Fibroblast of peridontal ligament (primary cell): ENCODE data around the gene CFAP92.
"Not testable (repeated sequence)": the region's sequence is repeated elsewhere in the genome, so short reads cannot be mapped to it uniquely, and the experiment has no call there.

Experiments
- DNase-seq: peaks from one replicate; pipeline ENCODE4 v3.0.0-alpha.2; 2010; ENCODE audit errors: extremely low read depth

The CFAP92 gene

DNA sequence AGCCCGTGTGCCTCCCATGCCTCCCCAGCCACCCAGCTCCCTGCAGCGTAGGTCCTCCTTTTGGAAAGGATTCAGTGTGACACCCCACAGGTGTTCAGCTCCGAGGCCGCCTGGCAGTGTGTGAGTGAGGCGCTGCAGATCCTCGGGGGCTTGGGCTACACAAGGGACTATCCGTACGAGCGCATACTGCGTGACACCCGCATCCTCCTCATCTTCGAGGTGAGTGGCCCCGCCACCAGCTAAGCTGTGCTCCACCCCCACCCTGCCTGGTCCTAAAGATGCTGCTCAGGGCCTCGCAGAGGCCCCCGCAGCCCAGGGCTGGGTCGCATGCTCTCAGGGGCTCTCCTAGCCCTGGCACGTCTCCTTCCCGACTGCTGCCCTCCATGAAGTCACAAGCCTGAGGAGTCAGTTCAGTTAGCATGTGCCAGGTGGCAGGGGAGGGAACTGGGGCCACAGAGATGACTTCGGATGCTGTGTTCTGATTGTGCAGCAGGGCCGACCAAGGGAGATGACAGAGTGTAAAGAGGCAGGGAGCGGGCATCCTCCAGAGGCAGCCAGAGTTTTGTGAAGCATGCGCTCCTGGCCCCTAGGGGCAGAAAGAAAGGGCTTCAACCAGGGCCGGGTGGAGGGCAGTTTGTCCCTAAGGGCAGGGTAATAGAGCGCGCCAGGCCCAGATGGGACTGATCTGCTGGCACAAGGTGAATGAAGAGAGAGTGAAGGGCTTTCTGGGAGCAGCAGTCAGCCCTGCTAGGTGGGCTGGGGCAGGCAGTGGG is 87.7 kb downstream of the CFAP92 start:
- DNase-seq: no peak

GRCh38 chr3:128903501-128903900 is 90.4 kb downstream of the CFAP92 start:
- DNase-seq: no peak

- DNase-seq: no peak
Observed at GRCh38 chr3:128902426-128902825, 91.5 kb downstream of the CFAP92 start.

DNA sequence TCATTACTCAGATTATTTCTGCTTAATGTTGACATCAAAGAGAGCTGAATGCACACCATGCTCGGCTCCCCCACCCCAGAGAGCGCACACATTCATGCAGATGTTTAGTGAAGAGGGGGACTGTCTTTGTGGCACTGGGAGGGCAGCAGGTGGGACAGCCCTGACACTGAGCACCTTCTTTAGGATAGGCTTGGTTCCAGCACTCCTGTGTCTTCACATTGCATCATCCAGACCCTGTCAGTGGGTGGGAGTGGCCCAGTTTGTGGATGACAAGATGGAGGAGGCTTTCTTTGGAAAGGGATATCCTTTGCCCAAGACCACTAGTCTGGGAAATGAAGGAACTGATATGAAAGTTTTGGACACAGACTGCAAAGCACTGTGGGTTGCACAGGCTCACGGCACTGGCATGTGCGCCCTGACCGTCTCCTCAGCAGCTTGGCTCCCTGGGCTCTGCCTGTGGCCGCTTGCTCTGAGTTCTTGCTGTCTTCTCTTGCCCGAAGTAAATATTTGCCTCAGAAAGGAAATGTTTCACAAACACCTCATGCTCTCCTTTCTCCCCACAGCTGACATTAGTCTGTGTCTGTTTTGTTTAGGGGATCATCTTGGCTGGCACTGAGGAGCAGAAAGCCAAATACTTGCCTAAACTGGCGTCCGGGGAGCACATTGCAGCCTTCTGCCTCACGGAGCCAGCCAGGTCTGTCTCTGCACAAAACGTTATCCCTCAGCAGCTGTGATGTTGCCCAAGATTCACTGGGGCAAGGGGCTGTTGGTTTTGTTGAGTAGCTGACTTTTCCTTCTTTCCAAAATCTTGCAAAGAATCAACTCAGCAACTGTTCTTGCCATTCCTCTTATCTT is 97.8 kb downstream of the CFAP92 start:
- no peak for DNase-seq

DNA sequence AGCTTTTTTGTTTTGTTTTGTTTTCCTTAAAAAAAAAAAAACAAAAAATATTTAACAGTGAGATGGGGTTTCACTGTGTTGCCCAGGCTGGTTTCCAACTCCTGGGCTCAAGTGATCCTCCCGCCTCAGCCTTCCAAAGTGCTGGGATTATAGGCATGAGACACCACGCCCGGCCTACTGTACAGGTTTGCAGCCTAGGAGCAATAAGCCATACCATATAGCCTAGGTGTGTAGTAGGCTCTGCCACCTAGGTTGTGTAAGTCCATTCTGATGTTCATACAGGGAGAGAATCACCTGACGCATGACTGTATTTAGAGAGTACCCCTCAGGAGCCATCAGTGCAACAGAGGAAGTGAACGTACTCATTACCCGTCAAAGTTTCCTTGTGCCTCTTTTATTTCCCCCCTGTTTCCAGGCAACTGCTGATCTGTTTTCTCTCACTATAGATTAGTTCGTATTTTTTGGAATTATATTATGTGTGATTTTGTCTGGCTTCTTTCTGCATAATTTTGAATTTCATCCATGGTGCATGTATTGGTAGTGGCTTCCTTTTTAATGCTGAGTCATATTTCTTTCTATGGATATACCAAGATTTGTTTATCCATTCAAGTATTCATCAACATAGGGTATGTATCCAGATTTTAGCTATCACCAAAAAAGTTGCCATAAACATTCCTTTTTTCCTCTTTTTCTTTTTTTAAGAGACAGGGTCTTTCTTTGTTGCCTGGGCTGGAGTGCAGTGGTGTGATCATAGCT is 104.6 kb downstream of the CFAP92 start:
- DNase-seq: no peak

DNA sequence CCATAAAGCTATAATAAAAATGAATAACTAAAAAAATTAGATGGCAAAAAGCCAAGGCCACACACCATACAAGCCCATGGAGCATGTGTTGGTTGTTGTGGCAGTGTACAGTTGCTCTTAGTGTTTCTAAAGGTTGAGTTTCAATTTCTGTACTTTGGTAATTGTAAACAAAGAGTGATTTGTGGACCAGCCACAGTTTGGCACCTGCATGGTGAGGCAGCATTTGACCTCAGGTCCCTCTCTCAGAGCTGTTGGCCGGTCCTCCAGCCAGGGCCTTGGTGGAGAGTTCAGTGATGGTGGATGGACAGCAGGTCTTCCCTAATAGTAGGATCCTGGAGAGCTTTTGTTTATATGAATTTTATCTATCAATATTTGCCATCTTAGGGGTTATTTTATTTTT is 108.9 kb downstream of the CFAP92 start:
- no peak for DNase-seq

- DNase-seq: no peak
Observed at GRCh38 chr3:128882719-128883118, 111.2 kb downstream of the CFAP92 start.

GRCh38 chr3:128881576-128881975 is 112.3 kb downstream of the CFAP92 start:
- no peak for DNase-seq

DNA sequence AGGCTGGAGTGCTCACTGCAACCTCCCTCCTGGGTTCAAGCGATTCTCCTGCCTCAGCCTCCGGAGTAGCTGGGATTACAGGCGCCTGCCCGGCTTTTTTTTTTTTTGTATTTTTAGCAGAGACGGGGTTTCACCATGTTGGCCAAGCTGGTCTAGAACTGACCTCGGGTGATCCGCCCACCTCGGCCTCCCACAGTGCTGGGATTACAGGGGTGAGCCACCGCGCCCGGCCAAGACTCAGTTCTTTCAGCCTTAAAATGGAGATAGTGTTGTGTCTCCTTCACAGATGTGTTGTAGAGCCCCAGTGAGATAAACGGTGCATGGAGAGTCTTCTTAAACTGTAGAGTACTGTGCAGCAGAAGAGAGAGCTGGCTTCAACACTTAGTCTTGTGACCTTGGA is 113.4 kb downstream of the CFAP92 start:
- not testable (repeated sequence) for DNase-seq

DNA sequence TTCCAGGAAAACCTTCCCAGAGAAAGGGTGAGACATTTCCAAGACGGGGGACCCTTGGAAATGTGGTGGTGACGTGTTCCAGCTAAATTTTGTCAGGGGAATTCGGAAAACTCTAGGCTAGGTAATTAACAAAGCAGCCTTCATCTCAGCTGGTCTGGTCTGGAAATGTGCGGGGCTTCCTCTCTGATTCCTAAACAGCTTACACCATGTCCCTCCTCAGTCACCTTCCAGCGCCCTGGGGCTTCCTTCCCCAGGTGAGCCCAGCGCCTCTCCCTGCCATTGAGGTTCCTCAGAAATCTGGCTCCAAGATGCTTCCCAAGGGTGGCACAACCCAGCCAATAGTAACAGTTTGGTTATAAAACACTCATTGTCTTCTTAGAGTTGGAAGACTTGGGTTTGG is 113.9 kb downstream of the CFAP92 start:
- DNase-seq: no peak

- peak; percentile 97 for DNase-seq
Observed at GRCh38 chr3:128879125-128879969, 114.5 kb downstream of the CFAP92 start, which contains the start of gene ACAD9. ACAD9 (plus strand) TSS chr3:128879620; CDS start chr3:128879692, 72 bp downstream.

GRCh38 chr3:128878556-128879124 is 115.2 kb downstream of the CFAP92 start:
- DNase-seq: peak; percentile 67

- DNase-seq: no peak
Observed at GRCh38 chr3:128878011-128878457, 115.8 kb downstream of the CFAP92 start.

DNA sequence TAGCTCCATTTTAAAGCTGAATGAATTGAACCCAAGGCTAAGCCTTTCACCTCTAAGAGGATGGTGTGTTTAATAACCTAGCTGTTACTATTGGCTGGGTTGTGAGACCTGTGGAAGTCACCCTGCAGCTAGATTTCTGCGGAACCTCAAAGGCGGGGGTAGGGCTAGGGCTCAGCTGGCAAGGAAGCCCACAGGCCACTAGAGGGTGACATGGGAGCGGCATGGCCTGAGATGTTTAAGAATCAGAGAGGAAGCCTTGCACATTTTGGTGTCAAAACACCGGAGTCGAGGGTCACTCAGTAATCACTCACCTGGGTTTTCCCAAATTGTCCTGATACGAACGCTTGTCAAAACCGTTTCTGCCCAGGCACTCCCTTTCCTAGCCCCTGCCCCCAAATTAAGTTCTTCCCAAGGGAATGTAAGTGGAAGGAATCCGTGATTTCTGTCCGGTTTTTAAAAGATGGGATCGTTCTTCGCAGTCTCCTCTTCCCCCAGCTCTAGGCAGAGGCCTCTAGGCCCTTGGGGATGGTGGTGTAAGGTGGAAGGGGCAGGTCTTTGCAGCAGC is 118.2 kb downstream of the CFAP92 start:
- peak; percentile 3 for DNase-seq

GRCh38 chr3:128874481-128875180 is 119.2 kb downstream of the CFAP92 start:
- no peak for DNase-seq

GRCh38 chr3:128873244-128874022 is 120.4 kb downstream of the CFAP92 start:
- no peak for DNase-seq

- no peak for DNase-seq
Observed at GRCh38 chr3:128872744-128873143, 121.1 kb downstream of the CFAP92 start.

- DNase-seq: no peak
Observed at GRCh38 chr3:128872282-128872681, 121.6 kb downstream of the CFAP92 start.

DNA sequence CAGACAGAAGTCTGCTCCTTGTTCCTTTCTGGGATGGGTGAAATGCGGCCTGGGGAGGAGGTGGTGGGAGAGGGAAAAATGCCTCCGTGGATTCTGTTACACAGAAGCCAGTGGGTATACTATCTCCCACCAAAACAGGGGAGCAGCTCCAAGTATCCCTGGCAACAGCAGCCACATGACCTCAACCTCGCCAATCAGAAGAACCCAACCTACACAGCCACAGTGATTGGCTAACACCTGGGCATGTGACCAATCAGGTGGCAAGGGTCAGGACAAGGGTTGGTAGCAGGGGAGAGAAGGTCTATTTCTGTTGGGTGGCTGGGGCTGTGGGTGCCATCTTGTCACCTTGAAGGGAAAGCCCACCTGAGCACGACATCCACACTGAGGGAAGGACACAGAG is 123.5 kb downstream of the CFAP92 start:
- DNase-seq: no peak
